HG03097 (cell line): Measurements from ENCODE around the gene RGL1.
A peak's percentile ranks its signal among the peaks of the same experiment; 100 is the strongest.
"Not testable (repeated sequence)": the region's sequence is repeated elsewhere in the genome, so short reads cannot be mapped to it uniquely, and the experiment has no call there.

Source experiments
- ATAC-seq: cut with Tn5 transposase; IDR thresholded peaks from one replicate; pipeline ENCODE4 v1.9.1; 2021; ENCODE audit not compliant: unreplicated experiment, low FRiP score

Gene RGL1

GRCh38 chr1:183804916-183805841, at the start of gene RGL1:
RGL1 (plus strand) TSS chr1:183805120; CDS start chr1:183805298, 178 bp downstream.
- ATAC-seq = peak; percentile 45

- no peak for ATAC-seq
Observed at GRCh38 chr1:183756326-183756725, 48.6 kb upstream of the RGL1 start.

- no peak for ATAC-seq
Observed at GRCh38 chr1:183757061-183757460, 47.9 kb upstream of the RGL1 start.

GRCh38 chr1:183758913-183759312, 46.0 kb upstream of the RGL1 start:
- ATAC-seq = no peak

GRCh38 chr1:183760661-183761060, 44.3 kb upstream of the RGL1 start:
- no peak for ATAC-seq

- no peak for ATAC-seq
Observed at GRCh38 chr1:183761871-183762270, 43.0 kb upstream of the RGL1 start.

GRCh38 chr1:183762856-183763255, 42.1 kb upstream of the RGL1 start:
- not testable (repeated sequence) for ATAC-seq

GRCh38 chr1:183764981-183765380, 39.9 kb upstream of the RGL1 start:
- no peak for ATAC-seq

GRCh38 chr1:183769956-183770815, 34.7 kb upstream of the RGL1 start:
- no peak for ATAC-seq

- no peak for ATAC-seq
Observed at GRCh38 chr1:183770816-183771128, 34.1 kb upstream of the RGL1 start.

GRCh38 chr1:183773482-183774274, 31.2 kb upstream of the RGL1 start:
- ATAC-seq = no peak

- no peak for ATAC-seq
Observed at GRCh38 chr1:183774938-183775337, 30.0 kb upstream of the RGL1 start.

GRCh38 chr1:183776731-183777130, 28.2 kb upstream of the RGL1 start:
- no peak for ATAC-seq

GRCh38 chr1:183777328-183777727, 27.6 kb upstream of the RGL1 start:
- no peak for ATAC-seq

GRCh38 chr1:183778045-183778444, 26.9 kb upstream of the RGL1 start:
- no peak for ATAC-seq

- ATAC-seq = no peak
Observed at GRCh38 chr1:183778568-183779433, 26.1 kb upstream of the RGL1 start.

- ATAC-seq = no peak
Observed at GRCh38 chr1:183780159-183780558, 24.8 kb upstream of the RGL1 start.

GRCh38 chr1:183780757-183781156, 24.2 kb upstream of the RGL1 start:
- ATAC-seq = no peak

GRCh38 chr1:183783342-183783741, 21.6 kb upstream of the RGL1 start:
- no peak for ATAC-seq
